Effector CD4-positive, alpha-beta T cell (primary cell): ENCODE measurements around the gene POFUT2.

ENCODE experiments used
- DNase-seq: peaks from one replicate; pipeline ENCODE4 v3.0.0-alpha.2; 2020

POFUT2 gene

GRCh38 chr21:45220714-45221490 is 66.8 kb downstream of the POFUT2 start:
- no peak for DNase-seq

- no peak for DNase-seq
Measured at GRCh38 chr21:45220071-45220481, 67.6 kb downstream of the POFUT2 start.

- DNase-seq: no peak
Measured at GRCh38 chr21:45219517-45219916, 68.2 kb downstream of the POFUT2 start.

GRCh38 chr21:45217010-45217409 is 70.7 kb downstream of the POFUT2 start:
- DNase-seq: no peak

DNA sequence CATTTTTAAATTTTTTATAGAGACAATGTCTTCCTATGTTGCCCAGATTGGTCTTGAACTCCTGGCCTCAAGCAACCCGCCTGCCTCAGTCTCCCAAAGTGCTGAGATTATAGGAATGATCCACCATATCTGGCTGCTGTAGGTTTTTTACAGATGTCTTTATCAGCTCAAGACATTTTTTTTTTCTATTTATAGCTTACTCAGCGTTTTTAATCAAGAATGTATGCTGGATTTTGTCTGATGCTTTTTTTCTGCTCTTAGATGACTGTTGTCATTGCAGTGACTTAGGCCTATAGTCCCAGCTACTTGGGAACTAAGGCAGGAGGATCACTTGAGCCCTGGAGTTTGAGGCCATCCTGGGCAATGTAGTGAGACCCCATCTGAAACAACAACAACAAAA is 72.5 kb downstream of the POFUT2 start:
- no peak for DNase-seq
